WTC11 (cell line): ENCODE data around the gene TBC1D22A.

Source experiments
- ATF3 ChIP-seq: sonication (generic); formaldehyde crosslinking; conservative IDR thresholded peaks from 2 replicates; pipeline ENCODE4 v1.8.1; 2022; ENCODE audit warnings: mild to moderate bottlenecking, missing genetic modification reagents
- EMX1 ChIP-seq: fragments of 250-450 bp; sonication (Bioruptor Pico); IDR thresholded peaks from 2 replicates; pipeline ENCODE4 v1.8.0; 2021; ENCODE audit warnings: mild to moderate bottlenecking
- ETV6 ChIP-seq: sonication (generic); formaldehyde crosslinking; IDR thresholded peaks from 2 replicates; pipeline ENCODE4 v1.8.1; 2022; ENCODE audit warnings: mild to moderate bottlenecking, missing genetic modification reagents
- FOXK1 ChIP-seq: sonication (generic); formaldehyde crosslinking; IDR thresholded peaks from 2 replicates; pipeline ENCODE4 v1.8.0; 2022; ENCODE audit warnings: mild to moderate bottlenecking, moderate library complexity, missing genetic modification reagents
- OVOL2 ChIP-seq: fragments of 250-450 bp; sonication (Bioruptor Pico); IDR thresholded peaks from 2 replicates; pipeline ENCODE4 v1.9.0; 2021; ENCODE audit warnings: mild to moderate bottlenecking, borderline replicate concordance
- SP1 ChIP-seq: sonication (generic); formaldehyde crosslinking; conservative IDR thresholded peaks from 2 replicates; pipeline ENCODE4 v1.8.1; 2022; ENCODE audit warnings: missing genetic modification reagents
- ZBTB43 ChIP-seq: sonication (generic); formaldehyde crosslinking; IDR thresholded peaks from 2 replicates; pipeline ENCODE4 v1.8.1; 2023; ENCODE audit warnings: mild to moderate bottlenecking, missing genetic modification reagents
- ZNF138 ChIP-seq: sonication (generic); formaldehyde crosslinking; conservative IDR thresholded peaks from 2 replicates; pipeline ENCODE4 v1.8.1; 2022; ENCODE audit warnings: mild to moderate bottlenecking, moderate library complexity, missing genetic modification reagents
- ZSCAN18 ChIP-seq: fragments of 250-450 bp; sonication (Bioruptor Pico); IDR thresholded peaks from 2 replicates; pipeline ENCODE4 v2.1.2; 2022; ENCODE audit warnings: mild to moderate bottlenecking, moderate library complexity
- TF ChIP-seq, protein P1 (sequence below): fragments of 200-600 bp; IDR thresholded peaks from 2 replicates; pipeline ENCODE4 v1.8.0; 2022; ENCODE audit warnings: antibody characterized with exemption
- TF ChIP-seq, protein P2 (sequence below): fragments of 250-450 bp; sonication (Bioruptor Pico); IDR thresholded peaks from 2 replicates; pipeline ENCODE4 v1.8.0; 2021; ENCODE audit warnings: mild to moderate bottlenecking
- TF ChIP-seq, protein P3 (sequence below): sonication (generic); formaldehyde crosslinking; IDR thresholded peaks from 2 replicates; pipeline ENCODE4 v1.8.1; 2022; ENCODE audit warnings: missing genetic modification reagents, borderline replicate concordance
- TF ChIP-seq, protein P4 (sequence below): sonication (generic); formaldehyde crosslinking; IDR thresholded peaks from 2 replicates; pipeline ENCODE4 v1.8.0; 2022; ENCODE audit warnings: mild to moderate bottlenecking, missing genetic modification reagents

DNA sequence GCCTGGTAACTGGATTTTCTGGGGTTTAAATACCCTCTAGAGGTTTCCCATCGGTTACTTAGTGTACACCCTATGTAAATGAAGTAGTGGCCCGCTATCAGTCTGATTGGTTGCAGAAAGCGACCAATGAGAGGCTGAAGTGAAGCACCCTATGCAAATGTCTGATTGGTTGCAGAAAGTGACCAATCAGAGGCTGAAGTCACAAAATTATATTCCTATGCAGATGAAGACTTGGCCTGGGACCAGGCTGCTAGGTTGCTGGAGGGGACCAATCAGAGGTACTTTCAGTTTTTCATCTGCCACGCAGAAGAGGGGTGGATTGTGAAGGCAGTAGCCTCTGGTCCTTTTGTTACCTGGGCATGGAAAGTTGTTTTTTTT, 134.8 kb downstream of the TBC1D22A start:
- TF ChIP-seq OVOL2 (CRISPR knock-in tag), result no peak
- no peak for TF ChIP-seq ATF3 (CRISPR knock-in tag)
- TF ChIP-seq, protein P1, sequence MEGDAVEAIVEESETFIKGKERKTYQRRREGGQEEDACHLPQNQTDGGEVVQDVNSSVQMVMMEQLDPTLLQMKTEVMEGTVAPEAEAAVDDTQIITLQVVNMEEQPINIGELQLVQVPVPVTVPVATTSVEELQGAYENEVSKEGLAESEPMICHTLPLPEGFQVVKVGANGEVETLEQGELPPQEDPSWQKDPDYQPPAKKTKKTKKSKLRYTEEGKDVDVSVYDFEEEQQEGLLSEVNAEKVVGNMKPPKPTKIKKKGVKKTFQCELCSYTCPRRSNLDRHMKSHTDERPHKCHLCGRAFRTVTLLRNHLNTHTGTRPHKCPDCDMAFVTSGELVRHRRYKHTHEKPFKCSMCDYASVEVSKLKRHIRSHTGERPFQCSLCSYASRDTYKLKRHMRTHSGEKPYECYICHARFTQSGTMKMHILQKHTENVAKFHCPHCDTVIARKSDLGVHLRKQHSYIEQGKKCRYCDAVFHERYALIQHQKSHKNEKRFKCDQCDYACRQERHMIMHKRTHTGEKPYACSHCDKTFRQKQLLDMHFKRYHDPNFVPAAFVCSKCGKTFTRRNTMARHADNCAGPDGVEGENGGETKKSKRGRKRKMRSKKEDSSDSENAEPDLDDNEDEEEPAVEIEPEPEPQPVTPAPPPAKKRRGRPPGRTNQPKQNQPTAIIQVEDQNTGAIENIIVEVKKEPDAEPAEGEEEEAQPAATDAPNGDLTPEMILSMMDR, result no peak
- TF ChIP-seq, protein P2, sequence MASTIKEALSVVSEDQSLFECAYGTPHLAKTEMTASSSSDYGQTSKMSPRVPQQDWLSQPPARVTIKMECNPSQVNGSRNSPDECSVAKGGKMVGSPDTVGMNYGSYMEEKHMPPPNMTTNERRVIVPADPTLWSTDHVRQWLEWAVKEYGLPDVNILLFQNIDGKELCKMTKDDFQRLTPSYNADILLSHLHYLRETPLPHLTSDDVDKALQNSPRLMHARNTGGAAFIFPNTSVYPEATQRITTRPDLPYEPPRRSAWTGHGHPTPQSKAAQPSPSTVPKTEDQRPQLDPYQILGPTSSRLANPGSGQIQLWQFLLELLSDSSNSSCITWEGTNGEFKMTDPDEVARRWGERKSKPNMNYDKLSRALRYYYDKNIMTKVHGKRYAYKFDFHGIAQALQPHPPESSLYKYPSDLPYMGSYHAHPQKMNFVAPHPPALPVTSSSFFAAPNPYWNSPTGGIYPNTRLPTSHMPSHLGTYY (CRISPR knock-in tag), result no peak
- no peak for TF ChIP-seq SP1 (CRISPR knock-in tag)
- TF ChIP-seq, protein P3, sequence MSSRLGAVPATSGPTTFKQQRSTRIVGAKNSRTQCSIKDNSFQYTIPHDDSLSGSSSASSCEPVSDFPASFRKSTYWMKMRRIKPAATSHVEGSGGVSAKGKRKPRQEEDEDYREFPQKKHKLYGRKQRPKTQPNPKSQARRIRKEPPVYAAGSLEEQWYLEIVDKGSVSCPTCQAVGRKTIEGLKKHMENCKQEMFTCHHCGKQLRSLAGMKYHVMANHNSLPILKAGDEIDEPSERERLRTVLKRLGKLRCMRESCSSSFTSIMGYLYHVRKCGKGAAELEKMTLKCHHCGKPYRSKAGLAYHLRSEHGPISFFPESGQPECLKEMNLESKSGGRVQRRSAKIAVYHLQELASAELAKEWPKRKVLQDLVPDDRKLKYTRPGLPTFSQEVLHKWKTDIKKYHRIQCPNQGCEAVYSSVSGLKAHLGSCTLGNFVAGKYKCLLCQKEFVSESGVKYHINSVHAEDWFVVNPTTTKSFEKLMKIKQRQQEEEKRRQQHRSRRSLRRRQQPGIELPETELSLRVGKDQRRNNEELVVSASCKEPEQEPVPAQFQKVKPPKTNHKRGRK (CRISPR knock-in tag), result no peak
- TF ChIP-seq ZNF138 (CRISPR knock-in tag), result no peak
- no peak for TF ChIP-seq FOXK1 (CRISPR knock-in tag)
- TF ChIP-seq ZBTB43 (CRISPR knock-in tag), result no peak
- no peak for TF ChIP-seq ETV6 (CRISPR knock-in tag)
- TF ChIP-seq, protein P4, sequence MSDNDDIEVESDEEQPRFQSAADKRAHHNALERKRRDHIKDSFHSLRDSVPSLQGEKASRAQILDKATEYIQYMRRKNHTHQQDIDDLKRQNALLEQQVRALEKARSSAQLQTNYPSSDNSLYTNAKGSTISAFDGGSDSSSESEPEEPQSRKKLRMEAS (CRISPR knock-in tag), result no peak
- TF ChIP-seq EMX1 (CRISPR knock-in tag), result no peak
- TF ChIP-seq ZSCAN18, result no peak
